ENCODE results near the gene PDE4B.

PDE4B gene

DNA sequence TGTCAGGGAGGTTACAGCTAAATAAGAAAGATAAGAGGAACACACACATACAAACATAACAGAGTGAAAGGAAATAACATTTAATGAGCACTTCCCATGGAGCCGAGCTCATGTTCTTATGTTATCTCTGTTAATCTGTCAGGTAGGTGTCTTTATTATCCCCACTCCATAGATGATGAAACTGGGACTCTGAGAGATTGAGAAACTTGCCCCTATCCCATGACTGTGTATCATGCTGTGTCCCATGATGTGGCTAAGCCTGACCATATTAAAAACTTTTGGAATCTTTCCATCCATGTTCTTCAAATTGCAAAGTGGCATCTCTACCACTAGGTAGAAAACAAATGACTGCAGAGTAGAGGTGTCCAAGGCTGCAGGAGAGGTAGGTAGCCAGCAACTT, 456.1 kb downstream of the PDE4B start:
- in situ Hi-C loops (cut with HindIII; ENCODE audit: low sequenced_read_pairs), result no loop called here

DNA sequence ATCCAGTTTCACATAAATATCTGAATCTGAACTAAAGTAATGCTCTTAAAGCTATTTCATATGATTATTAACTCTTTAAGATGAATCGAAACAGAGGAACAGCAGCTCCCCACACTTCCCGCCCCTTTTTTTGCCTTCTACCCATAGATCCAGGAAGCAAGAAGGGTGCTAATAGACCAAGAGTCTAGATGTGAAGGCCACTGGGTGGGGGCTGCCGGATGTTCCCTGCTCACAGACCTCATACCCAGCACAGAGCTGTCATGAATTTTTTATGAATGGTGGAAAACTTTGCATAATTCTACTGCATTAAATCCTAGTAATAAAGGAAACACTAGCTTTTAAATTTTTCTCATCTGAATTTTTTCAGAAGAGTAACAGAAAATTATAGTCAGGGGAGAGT, 457.4 kb downstream of the PDE4B start:
- in situ Hi-C loops (cut with HindIII; ENCODE audit: low sequenced_read_pairs), result loop anchor here (5.0 to 25.0 kb wide), 2 partner anchors 202 to 462 kb away; no protein-coding TSS in a partner anchor

DNA sequence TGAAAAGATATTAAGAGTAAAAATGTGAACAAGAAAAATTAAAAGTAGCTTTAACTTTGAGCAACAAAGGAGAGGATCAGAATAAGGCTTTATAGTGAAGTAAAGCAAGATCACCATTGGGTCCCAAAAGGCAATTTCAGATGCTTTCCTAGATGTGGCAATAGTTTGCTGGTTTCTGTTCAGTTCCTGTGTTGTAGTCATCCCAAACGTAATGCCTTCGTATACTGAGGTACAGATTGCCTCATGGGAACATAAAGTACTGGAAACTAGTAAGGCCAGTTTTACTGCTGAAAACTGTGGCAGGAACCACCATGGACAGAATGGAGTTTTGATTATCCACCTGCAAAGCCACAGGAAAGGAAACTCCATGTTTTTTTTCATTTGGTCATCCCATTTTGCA, 457.8 kb downstream of the PDE4B start:
- in situ Hi-C loops (cut with HindIII; ENCODE audit: low sequenced_read_pairs), result loop anchor here (5.0 to 25.0 kb wide), 2 partner anchors 202 to 462 kb away; no protein-coding TSS in a partner anchor

DNA sequence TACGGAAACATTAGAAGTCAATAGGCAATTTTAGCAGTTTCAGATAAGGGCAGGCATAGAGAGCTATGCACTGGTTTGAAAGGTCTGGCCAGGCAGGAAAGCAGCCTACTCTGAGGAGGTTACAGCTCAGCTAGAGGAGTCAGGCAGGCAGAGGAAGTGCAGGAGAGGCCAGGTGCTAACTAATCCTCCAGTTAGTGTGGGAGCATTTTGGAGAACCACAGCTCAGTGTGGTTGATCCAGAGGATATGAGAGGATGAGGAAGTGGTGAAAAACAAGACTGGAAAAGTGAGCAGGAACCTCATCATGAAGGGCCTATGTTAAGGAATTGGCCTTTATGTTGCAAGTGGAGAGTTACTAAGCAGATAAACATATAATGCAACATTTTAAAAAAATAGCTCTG, 458.9 kb downstream of the PDE4B start:
- in situ Hi-C loops (cut with HindIII; ENCODE audit: low sequenced_read_pairs), result loop anchor here (5.0 to 25.0 kb wide), 2 partner anchors 201 to 461 kb away; no protein-coding TSS in a partner anchor

DNA sequence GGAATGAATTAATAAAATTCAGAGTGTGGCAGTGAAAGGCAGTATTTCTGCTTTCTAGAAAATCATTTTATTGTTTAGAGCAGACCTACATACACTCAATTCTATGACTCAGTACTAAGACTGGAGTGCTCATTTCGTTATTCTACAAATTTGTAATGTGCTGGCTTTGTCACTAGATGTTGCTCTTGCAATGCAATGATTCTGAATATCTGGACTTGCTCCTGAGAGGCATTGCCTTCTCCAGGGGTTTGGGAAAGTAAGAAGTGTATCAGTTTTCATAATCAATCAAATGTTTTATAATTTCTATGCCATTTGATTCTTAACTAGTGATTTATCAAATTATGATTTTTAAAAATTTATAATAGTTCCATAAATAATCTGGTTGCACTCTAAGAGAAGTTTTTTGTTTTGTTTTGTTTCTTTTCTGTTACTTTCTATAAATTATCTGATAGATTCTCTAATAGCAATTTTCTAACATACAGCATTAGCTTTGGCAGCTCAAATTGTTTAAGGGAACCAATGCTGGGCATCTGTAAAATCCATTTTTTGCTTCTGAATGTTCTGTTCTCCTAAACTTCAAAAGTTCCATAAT, 460.7 kb downstream of the PDE4B start:
- in situ Hi-C loops (cut with HindIII; ENCODE audit: low sequenced_read_pairs), result loop anchor here (5.0 to 25.0 kb wide), 2 partner anchors 199 to 459 kb away; no protein-coding TSS in a partner anchor

DNA sequence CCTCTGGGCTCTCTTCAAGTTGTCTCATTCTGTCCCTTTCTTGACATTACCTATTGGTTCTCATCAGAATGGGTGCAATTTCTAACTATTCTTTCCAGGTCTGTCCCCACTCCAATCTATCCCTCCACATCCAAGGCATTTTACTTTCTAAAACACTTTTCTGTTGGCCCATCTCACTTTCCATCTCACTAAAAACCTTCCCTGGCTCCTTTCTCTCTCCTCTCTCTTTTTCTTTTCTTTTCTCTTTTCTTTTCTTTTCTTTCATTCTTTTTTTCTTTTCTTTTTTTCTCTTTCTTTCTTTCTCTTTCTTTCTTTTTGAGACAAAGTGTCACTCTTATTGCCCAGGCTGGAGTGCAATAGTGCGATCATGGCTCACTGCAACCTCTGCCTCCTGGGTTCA, 462.1 kb downstream of the PDE4B start:
- in situ Hi-C loops (cut with HindIII; ENCODE audit: low sequenced_read_pairs), result loop anchor here (5.0 to 25.0 kb wide), 2 partner anchors 198 to 458 kb away; no protein-coding TSS in a partner anchor

DNA sequence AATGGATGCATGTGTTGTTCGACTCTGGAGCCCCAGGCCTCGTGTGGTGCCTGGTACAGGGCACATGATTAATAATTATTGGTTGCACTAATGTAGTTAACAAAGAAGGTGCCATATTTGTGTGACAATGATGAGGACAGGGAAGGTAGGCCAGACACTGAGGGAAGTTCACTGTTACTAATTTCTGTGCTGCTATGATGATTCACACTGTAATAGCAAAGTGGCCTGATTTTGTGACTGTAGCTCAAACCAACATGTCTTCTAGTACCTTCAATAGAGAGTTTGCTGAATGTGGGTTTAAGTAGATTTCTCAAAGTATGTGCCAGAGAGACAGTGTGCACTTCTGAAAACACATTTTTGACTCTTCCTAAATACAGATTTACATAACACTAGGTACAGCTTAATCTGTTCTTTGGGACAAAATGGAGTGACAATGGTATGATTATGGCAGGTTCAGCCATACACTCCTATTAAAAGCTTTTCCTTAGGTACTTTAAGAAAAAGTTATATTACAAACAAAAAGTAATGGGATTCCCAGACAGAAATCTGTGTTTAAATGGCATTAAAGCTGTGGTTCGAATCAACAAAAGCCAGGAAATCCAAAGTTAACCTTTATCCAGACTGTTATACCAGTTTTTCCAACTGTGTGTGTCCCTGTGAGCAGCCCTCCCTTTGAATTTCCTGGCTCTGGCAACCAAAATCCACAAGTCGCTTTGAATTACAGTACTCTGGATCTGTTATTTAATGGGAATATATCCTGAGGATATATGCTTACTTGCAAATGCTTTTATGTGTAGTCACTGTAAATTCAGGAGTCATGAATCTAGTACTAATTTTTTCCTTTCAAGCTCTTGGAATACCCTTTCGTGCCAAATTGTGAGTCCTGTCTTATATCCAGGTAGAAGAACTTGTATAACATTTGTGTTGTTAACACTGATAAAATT, 464.2 kb downstream of the PDE4B start:
- in situ Hi-C loops (cut with HindIII; ENCODE audit: low sequenced_read_pairs), result loop anchor here (25.0 kb wide), 1 partner anchor 455 kb away; no protein-coding TSS in a partner anchor

DNA sequence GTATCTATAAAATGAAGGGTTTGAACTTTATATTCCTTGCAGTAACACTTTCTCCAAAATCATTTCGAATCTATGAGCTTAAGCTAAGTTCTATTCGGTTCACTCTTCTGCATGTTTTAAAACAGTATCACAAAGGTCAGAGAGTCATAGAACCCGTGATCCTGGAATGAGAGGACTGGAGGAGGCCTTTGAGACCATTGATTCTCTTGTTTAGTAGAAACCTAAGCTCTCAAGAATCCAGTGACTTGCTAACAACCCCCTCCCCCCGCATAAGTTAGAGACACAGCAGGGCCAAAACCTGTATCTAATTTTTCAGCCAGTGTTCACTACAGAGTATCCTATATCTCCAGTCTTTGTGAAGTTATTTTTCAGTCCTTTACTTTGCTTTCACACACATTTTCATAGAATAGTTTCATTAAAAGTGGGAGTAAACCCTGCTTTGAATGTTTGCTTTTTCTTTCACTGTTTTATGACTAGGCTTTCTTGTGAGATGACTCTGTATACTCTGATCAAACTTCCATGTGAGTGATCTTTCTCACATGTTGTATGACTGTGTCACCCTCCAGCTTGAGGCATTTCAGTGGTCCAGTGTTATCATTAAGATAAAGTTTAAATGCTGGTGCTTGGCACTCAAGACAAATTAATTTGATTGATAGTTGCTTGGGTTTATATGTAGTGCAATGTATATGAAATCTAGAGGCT, 465.9 kb downstream of the PDE4B start:
- in situ Hi-C loops (cut with HindIII; ENCODE audit: low sequenced_read_pairs), result loop anchor here (25.0 kb wide), 1 partner anchor 454 kb away; no protein-coding TSS in a partner anchor

DNA sequence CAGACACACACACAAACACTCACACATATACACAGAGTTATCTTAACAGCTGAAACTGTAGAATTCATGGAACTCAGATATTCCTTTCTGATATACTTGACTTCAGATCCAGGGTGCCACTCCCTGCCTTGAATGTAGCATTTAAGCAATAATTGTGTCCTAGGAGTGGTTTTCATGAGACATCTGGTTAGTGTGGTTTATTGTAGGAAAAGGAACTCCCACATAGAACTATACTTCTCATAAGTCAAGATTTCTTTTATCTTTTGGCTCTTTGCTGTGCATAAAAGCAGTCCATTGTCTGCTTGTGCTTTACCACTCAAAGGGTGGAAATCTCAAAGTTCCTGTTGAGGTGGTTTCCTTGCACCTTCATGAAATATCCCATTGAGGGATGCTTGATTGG, 468.7 kb downstream of the PDE4B start:
- in situ Hi-C loops (cut with HindIII; ENCODE audit: low sequenced_read_pairs), result loop anchor here (5.0 to 25.0 kb wide), 2 partner anchors 86 to 451 kb away; no protein-coding TSS in a partner anchor

DNA sequence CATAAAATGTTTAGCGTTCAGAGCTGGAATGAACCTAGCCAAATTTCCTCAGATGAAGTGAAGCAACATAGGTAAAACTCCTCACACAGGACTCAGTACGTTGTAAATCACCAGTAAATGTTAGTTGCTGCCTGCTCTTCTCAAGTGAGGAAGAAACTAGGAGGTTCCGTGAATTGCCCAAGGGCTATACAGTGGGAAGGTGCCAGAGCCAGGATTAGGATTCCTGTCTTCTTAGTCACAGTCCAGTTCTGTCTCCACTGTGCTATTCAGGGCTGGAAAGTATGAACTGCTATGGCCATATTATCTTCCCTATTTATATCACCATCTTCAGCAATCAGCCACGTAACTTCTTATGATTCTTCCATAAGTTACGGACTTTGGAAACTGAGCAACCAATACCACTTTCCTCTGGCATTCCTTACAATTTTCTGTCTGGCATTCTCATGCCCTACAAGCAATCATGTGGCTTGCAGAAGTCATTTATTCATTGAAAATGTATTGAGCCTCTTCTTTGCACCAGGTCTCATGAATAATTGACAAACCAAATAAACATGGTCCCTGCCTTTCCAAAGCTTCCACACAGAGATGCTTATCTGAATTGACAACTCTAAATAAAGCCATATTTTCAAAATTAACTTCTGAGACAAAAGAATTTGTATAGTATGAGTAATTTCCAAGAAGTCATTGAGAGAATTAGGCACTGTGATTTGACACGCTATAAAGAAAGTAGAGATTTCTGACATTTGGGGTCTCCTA, 469.7 kb downstream of the PDE4B start:
- in situ Hi-C loops (cut with HindIII; ENCODE audit: low sequenced_read_pairs), result loop anchor here (5.0 to 25.0 kb wide), 2 partner anchors 85 to 450 kb away; no protein-coding TSS in a partner anchor

DNA sequence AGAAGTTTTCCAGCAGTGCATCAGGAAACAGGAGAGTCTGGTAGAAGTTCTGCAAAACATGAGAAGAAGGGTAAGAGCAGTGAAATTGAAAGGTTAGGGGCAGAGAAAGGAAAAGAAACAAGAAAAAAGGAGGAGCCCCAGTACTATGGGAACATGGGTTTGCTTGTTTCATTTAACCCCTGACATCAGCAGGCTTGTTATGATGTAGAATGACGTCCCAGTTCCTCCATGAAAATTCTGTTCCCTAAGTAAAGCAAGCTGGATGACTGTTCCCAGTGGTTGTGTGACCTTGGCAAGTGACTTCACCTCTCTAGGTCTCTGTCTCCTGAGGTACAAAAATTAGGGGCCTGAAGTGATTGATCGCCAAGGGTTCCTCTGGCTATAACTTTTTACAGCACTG, 472.6 kb downstream of the PDE4B start:
- in situ Hi-C loops (cut with HindIII; ENCODE audit: low sequenced_read_pairs), result loop anchor here (25.0 kb wide), 1 partner anchor 447 kb away; no protein-coding TSS in a partner anchor

DNA sequence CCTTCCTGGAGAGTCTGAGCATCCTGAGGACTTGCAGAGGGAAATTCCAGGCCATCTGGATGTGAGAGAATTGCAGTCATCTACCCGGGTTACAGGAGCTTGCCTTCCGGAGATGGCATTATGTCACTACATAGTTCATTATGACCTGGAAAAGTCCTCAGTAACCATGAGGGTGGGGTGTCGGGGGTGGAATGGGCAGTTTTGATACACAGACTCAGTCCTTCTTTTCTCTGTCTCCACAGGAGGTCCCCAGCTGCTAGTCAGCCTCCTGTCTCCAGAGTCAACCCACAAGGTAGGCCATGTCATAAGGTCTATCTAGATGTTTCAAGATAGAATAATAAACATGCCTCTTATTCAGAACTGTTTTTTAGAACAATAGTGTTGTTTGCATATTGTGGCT, 473.1 kb downstream of the PDE4B start:
- in situ Hi-C loops (cut with HindIII; ENCODE audit: low sequenced_read_pairs), result loop anchor here (25.0 kb wide), 1 partner anchor 447 kb away; no protein-coding TSS in a partner anchor

DNA sequence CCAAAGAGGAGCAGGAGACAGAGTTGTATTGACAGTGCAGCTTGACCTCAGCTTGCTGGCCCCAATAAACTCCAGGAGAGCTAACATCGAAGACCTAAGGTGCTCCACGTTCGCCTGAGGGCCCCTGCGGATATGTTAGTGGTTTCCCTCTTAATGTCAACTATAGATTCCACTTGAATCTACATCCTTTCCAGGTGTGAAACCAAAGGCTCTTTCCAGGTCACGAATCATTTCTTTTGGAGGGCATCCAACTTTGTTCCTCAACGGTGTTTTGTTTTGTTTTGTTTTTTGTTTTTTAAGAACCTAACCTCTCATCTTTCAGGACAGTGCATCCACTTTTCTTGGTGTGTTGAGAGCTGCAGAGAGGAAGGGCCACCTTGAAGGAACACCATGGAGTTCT, 473.7 kb downstream of the PDE4B start:
- in situ Hi-C loops (cut with HindIII; ENCODE audit: low sequenced_read_pairs), result loop anchor here (25.0 kb wide), 1 partner anchor 446 kb away; no protein-coding TSS in a partner anchor

DNA sequence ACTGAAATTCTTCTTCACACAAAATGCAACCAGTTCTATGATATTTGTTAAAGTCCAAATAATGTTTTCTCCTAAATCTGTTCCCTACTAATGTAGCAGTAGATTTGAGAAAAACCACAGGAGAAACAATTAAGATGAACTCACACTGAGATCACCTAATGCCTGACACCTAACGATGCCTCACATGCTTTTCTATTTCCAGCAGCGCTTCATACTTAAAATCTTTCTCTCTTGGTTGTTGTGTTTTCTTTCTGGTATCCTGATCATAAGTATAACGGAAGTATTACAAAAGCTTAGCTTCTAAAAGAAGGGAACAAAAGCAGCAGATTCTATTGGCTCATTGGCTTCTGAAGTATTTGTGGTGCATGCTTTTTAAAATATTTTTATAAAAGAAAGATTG, 474.1 kb downstream of the PDE4B start:
- in situ Hi-C loops (cut with HindIII; ENCODE audit: low sequenced_read_pairs), result loop anchor here (25.0 kb wide), 1 partner anchor 446 kb away; no protein-coding TSS in a partner anchor

DNA sequence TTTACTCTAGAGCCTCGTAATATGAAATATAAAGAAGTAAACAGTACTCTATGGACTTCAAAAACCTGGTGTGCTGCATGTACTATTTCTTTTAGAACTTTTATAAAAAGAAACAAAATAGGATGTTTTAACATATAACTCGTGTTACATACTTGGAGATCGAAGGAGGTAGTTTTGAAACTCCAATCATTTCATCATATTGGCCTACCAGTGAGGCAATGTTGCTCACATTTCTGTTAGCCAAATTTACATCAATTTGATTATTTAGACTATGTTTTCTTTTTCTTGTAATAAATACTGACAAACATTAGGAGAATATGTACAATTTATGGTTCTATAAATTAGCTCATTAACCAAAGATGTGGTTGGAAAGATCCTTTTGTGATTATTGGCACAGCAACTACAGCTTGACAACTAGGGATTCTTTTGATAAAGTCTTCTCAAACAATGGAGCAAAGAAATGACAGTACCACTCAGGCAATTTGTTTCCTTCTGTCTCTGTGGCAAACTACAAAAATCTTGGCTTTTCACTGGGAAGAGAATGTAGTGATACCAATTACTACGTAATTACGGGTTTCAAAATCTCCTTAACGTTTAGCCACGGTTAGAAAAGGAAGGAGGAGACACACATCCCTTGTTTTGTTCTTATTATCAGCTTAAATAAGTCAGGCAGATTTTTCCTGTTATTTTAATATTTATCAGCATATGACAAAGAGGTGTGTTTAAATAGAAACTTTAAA, 474.7 kb downstream of the PDE4B start:
- in situ Hi-C loops (cut with HindIII; ENCODE audit: low sequenced_read_pairs), result loop anchor here (25.0 kb wide), 1 partner anchor 445 kb away; no protein-coding TSS in a partner anchor

DNA sequence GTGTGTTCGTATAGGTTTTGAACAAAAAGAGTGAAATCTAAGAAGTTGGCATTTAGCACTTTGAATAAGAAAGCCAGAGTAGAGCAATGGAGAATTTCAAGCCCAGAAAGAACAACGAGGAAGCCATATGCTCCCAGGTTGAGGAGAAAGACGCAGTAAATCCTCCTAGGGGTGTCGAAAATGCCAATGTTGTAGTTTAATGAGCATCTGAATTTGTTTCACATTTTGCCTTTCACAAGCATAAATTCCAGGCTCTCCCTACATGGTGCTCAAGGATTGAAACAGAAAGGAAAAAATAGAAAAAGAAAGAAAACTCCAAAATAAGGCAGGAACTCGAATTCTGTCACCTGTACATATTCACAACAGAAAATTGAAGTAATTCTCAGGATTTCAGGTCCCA, 476.5 kb downstream of the PDE4B start:
- in situ Hi-C loops (cut with HindIII; ENCODE audit: low sequenced_read_pairs), result loop anchor here (25.0 kb wide), 1 partner anchor 443 kb away; no protein-coding TSS in a partner anchor

DNA sequence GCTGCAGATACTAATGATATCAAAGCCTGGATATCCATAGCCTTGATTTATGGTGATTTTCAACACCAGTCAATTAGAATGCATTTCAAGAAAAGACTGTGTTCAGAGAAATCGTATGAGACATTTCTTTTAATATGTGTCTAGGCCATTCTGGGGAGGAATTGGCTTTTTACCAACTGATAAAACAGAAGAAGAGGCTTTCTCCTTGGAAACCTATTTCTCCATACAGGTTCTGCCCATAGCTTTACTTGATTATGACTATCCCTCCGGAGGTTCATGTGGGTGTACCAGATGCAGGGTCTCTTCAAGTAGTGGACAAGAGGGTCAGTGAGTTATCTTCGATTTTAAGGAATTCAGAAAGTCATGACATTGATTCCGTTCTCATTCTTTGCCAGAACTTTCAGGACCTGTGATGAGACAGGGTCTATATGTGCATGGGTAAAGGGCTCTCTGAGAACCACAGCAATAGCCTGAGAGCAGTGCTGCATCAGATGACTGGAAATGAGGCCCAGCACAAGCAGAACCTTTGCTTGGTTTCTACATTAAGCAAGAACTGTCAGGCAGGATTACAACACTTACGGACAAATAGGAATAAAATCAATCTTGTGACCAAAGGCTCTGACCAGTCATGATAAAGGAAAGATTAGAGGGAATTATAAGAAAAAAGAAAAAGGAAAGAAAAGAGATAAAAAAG, 477.6 kb downstream of the PDE4B start:
- in situ Hi-C loops (cut with HindIII; ENCODE audit: low sequenced_read_pairs), result loop anchor here (25.0 kb wide), 1 partner anchor 442 kb away; no protein-coding TSS in a partner anchor

DNA sequence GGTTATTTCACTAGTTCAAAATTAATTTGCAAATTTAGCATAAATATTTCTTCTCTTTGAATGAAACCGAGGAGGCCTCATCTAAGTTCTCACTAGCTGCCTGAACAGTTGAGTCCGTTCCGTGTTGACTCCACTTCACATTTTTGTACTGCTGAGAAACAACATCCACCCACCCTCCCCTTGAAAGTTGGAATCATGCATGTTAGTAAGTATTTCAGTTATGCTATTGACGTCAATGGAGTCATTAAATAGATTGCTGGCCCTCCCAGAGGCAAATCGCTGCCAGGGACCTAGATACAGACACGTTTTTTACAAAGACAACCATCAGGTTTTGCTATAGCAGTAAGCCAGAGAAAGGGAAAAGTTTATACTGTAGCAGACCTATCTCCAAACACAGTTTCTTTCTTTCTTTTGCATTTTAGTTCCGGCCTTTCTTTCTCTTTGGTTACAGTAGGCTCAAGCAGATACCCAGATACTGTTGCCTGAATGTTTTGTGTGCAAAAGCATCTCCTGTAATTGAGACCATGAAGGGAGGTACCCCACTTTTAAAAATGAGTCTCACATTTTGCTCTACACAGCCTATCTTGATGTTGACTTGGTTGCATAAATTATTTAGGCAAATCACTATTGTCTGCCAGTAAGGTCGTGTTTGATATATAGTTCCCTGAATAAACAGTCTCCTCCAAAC, 478.7 kb downstream of the PDE4B start:
- in situ Hi-C loops (cut with HindIII; ENCODE audit: low sequenced_read_pairs), result loop anchor here (25.0 kb wide), 1 partner anchor 441 kb away; no protein-coding TSS in a partner anchor
